Prostate gland (tissue), 2 donors: ENCODE data around the gene NPHS1.

ENCODE experiments used
- CTCF ChIP-seq, 4 experiments: fragments of 200-600 bp in 2 of 4; fragments of 450-650 bp in 2 of 4; sonication (generic) in 2 of 4; IDR thresholded peaks; 1 replicate in 3 of 4; 2 replicates in 1 of 4; pipeline ENCODE4 v1.5.1; 2016 to 2019; ENCODE audit warnings: antibody characterized with exemption in 4 of 4, mild to moderate bottlenecking in 2 of 4, moderate library complexity in 2 of 4
- POLR2A ChIP-seq: fragments of 450-650 bp; IDR thresholded peaks from one replicate; pipeline ENCODE4 v1.6.1; 2016; ENCODE audit warnings: antibody characterized with exemption, mild to moderate bottlenecking

- TF ChIP-seq CTCF (IDR thresholded peaks at IDR 0.05) (no peak), POLR2A (no peak)
These were observed 19.3 kb upstream of the NPHS1 start for GRCh38 chr19:35871611-35872010.
